Transverse colon (tissue), 4 donors: ENCODE data around the gene FBXL16. TPM values are rescaled to one million over a fixed set of nuclear protein-coding genes. Genes with fewer than 3 reads are reported as not detected.

Source experiments
- DNase-seq: peaks from one replicate; pipeline ENCODE4 v3.0.0-alpha.2; 2019
- H3K27ac ChIP-seq, 4 donors: fragments of 200-600 bp; sonication (generic); 2 replicates each; pipeline ENCODE4 v1.5.1; 2016 to 2018; ENCODE audit warnings: inconsistent platforms in 4 of 4
- H3K27me3 ChIP-seq: fragments of 200-600 bp; sonication (generic); 2 replicates; pipeline ENCODE4 v1.5.1; 2017; ENCODE audit warnings: inconsistent platforms
- H3K36me3 ChIP-seq, 4 donors: fragments of 200-600 bp; sonication (generic); 2 replicates each; pipeline ENCODE4 v1.5.1; 2017 to 2019; ENCODE audit warnings: inconsistent platforms in 4 of 4
- H3K4me1 ChIP-seq, 4 donors: fragments of 200-600 bp; sonication (generic); 2 replicates each; pipeline ENCODE4 v1.5.1; 2017 to 2020; ENCODE audit warnings: inconsistent platforms in 4 of 4
- H3K4me3 ChIP-seq, 4 donors: fragments of 200-600 bp; sonication (generic); 1 replicate in 1 of 4; 2 replicates in 3 of 4; pipeline versions ENCODE4 v1.5.1 to v1.6.1; 2017 to 2019; ENCODE audit warnings: inconsistent platforms in 4 of 4
- H3K9me3 ChIP-seq, 2 donors: fragments of 200-600 bp; sonication (generic); 2 replicates each; pipeline ENCODE4 v1.5.1; 2017 to 2019; ENCODE audit warnings: inconsistent platforms in 2 of 2
- EP300 ChIP-seq: sonication (generic); formaldehyde crosslinking; IDR thresholded peaks from one replicate; pipeline ENCODE4 v1.6.1; 2017; ENCODE audit warnings: antibody characterized with exemption, low read depth
- POLR2A ChIP-seq: fragments of 450-650 bp; IDR thresholded peaks from one replicate; pipeline ENCODE4 v1.6.1; 2016; ENCODE audit warnings: antibody characterized with exemption, mild to moderate bottlenecking, moderate library complexity
- POLR2AphosphoS5 ChIP-seq, 3 donors: sonication (generic); formaldehyde crosslinking; IDR thresholded peaks; one replicate each; pipeline ENCODE4 v1.6.1; 2016; ENCODE audit warnings: antibody characterized with exemption in 3 of 3
- WGBS, 2 donors: methylation state at CpG; one replicate each; pipeline ENCODE4 v1.1.5; 2018; ENCODE audit warnings: low coverage in 1 of 2; 5-methylcytosine and 5-hydroxymethylcytosine counted together
- in situ Hi-C, 4 donors: fragments of 200-750 bp; cut with MboI; loops; one replicate each; pipeline versions ENCODE4 v1.15.0 to v1.15.1; 2017; ENCODE audit warnings: low sequenced_read_pairs in 3 of 4, low pct_ligation_motif_present in 1 of 4, low pct_unique_long_range_greater_than_20kb in 1 of 4
- intact Hi-C: fragments of 100-400 bp; cut with DNase I; formaldehyde crosslinking; loops from one replicate; pipeline ENCODE4 v1.15.1; 2023; ENCODE audit warnings: low total_unique reads
- total RNA-seq, 4 donors: library from RNA; depleted of rRNA; stranded (reverse); fragments of >200 nt; gene quantifications; one replicate each; pipeline ENCODE4 v1.1.0, GENCODE V29; 2016
- TF ChIP-seq, protein P1 (sequence below), 5 experiments: fragments of 200-600 bp in 3 of 5; fragments of 450-650 bp in 2 of 5; sonication (generic) in 3 of 5; IDR thresholded peaks; 1 replicate in 2 of 5; 2 replicates in 3 of 5; pipeline ENCODE4 v1.5.1; 2016 to 2017; ENCODE audit warnings: antibody characterized with exemption in 5 of 5, inconsistent platforms in 3 of 5, mild to moderate bottlenecking in 2 of 5, moderate library complexity in 1 of 5

Gene FBXL16
- total RNA-seq, 4 donors from 2014 or later, result 0.60 to 3.5 (median 1.6) TPM; not detected in 1

DNA sequence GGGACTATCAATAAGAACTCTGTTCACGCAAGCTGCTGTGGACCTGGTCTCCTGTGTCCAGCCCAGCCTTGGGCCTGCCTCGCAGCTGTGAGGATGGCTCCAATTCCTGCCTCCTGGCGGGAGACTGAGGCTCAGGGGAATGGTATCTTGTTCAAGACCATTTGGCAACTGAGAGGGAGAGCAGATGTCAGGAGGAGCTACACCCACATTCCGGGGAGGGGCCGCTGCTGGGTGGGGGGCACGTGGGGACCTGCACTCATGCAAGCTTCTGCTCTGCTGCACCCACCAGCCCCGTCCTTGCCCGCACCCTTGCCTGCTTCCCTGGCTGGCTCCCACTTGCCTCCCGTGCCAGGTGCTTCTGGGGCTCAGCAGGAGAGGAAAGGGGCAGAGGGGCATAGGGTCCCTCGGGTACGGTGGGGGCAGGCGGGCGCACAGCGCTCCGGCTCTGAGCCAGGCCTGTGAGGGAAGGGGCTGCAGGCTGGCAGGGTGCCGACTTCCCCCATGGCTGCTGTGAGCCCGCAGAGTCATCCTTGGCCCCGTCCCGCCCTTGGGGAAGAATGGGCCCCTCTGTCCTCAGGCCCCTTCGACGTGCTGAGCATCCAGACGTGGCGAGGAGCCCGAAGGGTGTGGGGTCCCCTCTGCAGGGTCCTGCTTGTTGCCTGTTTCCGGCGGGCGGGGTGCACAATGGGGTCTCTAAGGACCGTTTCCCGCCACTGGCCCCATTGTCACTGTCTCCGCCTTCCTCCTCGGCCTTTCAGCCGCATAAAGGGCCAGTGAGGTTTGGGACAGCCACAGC, 12.0 kb upstream of the FBXL16 start:
- H3K27ac ChIP-seq, result no peak overlapping the region
- 79% methylated on average over 27 of the region's 32 CpGs; no CpG with 5 or more reads in 1 of the 2 donors for WGBS, 2 donors
- H3K36me3 ChIP-seq, result no peaks in the 10 kb centered on the region
- H3K27me3 ChIP-seq, result peaks cover 32% of the 10 kb centered on the region
- no peaks in the 10 kb centered on the region for H3K9me3 ChIP-seq
- intact Hi-C loops (no loop called here), in situ Hi-C loops (loop anchor here in 1 of 4 donors (10.0 kb wide), 1 partner anchor 67 kb away; the partner anchor contains the start of genes CHTF18 and RPUSD1)
- no peak overlapping the region for H3K4me3 ChIP-seq
- peaks cover 30 to 61% (median 54%) of the 10 kb centered on the region in 4 donors for H3K4me1 ChIP-seq
- DNase-seq, result no peak
- TF ChIP-seq POLR2AphosphoS5 (IDR thresholded peaks at IDR 0.05), result no peak
- TF ChIP-seq EP300, result no peak
- no peak for TF ChIP-seq POLR2A
- TF ChIP-seq, protein P1, sequence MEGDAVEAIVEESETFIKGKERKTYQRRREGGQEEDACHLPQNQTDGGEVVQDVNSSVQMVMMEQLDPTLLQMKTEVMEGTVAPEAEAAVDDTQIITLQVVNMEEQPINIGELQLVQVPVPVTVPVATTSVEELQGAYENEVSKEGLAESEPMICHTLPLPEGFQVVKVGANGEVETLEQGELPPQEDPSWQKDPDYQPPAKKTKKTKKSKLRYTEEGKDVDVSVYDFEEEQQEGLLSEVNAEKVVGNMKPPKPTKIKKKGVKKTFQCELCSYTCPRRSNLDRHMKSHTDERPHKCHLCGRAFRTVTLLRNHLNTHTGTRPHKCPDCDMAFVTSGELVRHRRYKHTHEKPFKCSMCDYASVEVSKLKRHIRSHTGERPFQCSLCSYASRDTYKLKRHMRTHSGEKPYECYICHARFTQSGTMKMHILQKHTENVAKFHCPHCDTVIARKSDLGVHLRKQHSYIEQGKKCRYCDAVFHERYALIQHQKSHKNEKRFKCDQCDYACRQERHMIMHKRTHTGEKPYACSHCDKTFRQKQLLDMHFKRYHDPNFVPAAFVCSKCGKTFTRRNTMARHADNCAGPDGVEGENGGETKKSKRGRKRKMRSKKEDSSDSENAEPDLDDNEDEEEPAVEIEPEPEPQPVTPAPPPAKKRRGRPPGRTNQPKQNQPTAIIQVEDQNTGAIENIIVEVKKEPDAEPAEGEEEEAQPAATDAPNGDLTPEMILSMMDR (IDR thresholded peaks at IDR 0.05), result no peak

DNA sequence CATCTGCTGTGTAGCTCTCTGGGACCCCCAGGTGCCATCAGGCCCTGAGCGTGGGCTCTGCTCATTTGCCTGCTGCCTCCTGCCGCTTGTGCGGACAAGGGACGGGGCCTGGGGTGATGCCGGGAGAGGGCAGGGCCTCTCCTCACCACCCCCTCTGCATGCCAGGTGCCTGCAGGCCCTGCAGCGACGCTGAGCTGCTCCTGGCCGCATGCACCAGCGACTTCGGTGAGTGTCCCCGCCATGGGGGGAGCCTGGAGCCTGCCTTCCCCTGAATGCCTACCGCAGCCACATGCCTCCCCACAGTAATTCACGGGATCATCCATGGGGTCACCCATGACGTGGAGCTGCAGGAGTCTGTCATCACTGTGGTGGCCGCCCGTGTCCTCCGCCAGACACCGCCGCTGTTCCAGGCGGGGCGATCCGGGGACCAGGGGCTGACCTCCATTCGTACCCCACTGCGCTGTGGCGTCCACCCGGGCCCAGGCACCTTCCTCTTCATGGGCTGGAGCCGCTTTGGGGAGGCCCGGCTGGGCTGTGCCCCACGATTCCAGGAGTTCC, 11.2 kb upstream of the FBXL16 start:
- Histone ChIP-seq H3K4me1 (peaks cover 27 to 61% (median 51%) of the 10 kb centered on the region in 4 donors), H3K4me3 (no peak overlapping the region), H3K9me3 (no peaks in the 10 kb centered on the region), H3K27me3 (peaks cover 34% of the 10 kb centered on the region), H3K27ac (no peak overlapping the region), H3K36me3 (no peaks in the 10 kb centered on the region)
- intact Hi-C loops (no loop called here), in situ Hi-C loops (loop anchor here in 1 of 4 donors (10.0 kb wide), 1 partner anchor 68 kb away; the partner anchor contains the start of genes CHTF18 and RPUSD1)
- DNase-seq, result no peak
- TF ChIP-seq POLR2AphosphoS5 (IDR thresholded peaks at IDR 0.05) (no peak), EP300 (no peak), POLR2A (no peak)
- TF ChIP-seq, protein P1 (IDR thresholded peaks at IDR 0.05), result no peak
- WGBS, 2 donors, result 90% methylated on average over 28 of the region's 29 CpGs; no CpG with 5 or more reads in 1 of the 2 donors

DNA sequence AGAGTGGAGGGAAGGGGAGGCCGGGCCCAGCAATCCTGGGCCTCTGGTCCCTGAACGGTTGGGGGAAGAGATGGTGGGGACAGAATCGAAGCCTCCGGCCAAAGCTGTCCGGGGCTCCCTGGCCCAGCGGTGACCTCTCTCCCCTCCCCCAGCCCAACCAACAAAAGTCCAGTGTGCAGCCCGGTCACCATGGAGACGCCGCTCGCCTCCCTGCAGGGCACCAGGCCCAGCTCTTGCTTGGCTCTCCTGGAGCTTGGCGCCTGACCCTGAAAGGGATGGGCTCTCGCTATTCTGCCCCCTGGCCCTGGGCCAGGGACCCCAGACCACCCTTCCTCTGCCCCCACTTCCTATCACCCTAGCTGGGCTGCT, 10.6 kb upstream of the FBXL16 start:
- Histone ChIP-seq H3K4me3 (peak overlapping the region in 3 of 4 donors; percentile 55 to 74 (median 61)), H3K27ac (peak overlapping the region in 1 of 4 donors; percentile 20)

More for the DNA sequence above, 10.6 kb upstream of the FBXL16 start:
- H3K27me3 ChIP-seq, result peaks cover 41% of the 10 kb centered on the region
- in situ Hi-C loops (loop anchor here in 1 of 4 donors (10.0 kb wide), 1 partner anchor 69 kb away; the partner anchor contains the start of genes CHTF18 and RPUSD1), intact Hi-C loops (no loop called here)
- H3K9me3 ChIP-seq, result no peaks in the 10 kb centered on the region
- TF ChIP-seq, protein P1 (IDR thresholded peaks at IDR 0.05), result no peak
- TF ChIP-seq EP300 (no peak), POLR2A (no peak), POLR2AphosphoS5 (IDR thresholded peaks at IDR 0.05) (no peak)
- peaks cover 23 to 57% (median 45%) of the 10 kb centered on the region in 4 donors for H3K4me1 ChIP-seq
- WGBS, 2 donors, result 43% methylated on average over 12 of the region's 12 CpGs; no CpG with 5 or more reads in 1 of the 2 donors
- no peaks in the 10 kb centered on the region for H3K36me3 ChIP-seq
- no peak for DNase-seq
